ENCODE results near the gene SMIM10. TPM values are rescaled to one million over a fixed set of nuclear protein-coding genes. Genes with fewer than 3 reads are reported as not detected.

The SMIM10 gene
- total and polyA plus RNA-seq, 4 donors, result 4.0 to 6.6 (median 5.7) TPM

GRCh38 chrX:134997646-134998045, 6.9 kb downstream of the SMIM10 start:
- ATAC-seq (ENCODE audit: insufficient read depth, low FRiP score) (no peak), DNase-seq (no peak)
- 49 to 100% methylated on average over 1 of the region's 1 CpG for WGBS, 2 donors
- H3K4me1 ChIP-seq (ENCODE audit: control insufficient read depth in 5 of 5, insufficient read depth in 5 of 5, low read length in 5 of 5), result no peaks in the 10 kb centered on the region
- no peaks in the 10 kb centered on the region for H3K36me3 ChIP-seq (ENCODE audit: control insufficient read depth in 4 of 4, insufficient read depth in 4 of 4, low read length in 4 of 4)
- peaks cover 0 to 21% (median 5%) of the 10 kb centered on the region in 3 donors for H3K27me3 ChIP-seq (ENCODE audit: control insufficient read depth in 3 of 3, insufficient read depth in 3 of 3, low read length in 2 of 3)
- no peak overlapping the region for H3K4me3 ChIP-seq
- no peaks in the 10 kb centered on the region for H3K9me3 ChIP-seq (ENCODE audit: control insufficient read depth in 4 of 4, insufficient read depth in 3 of 4, low read length in 3 of 4)
- H3K27ac ChIP-seq (ENCODE audit: low read depth in 1 of 2, low read length in 1 of 2), result no peak overlapping the region
- no peak for TF ChIP-seq CTCF (IDR thresholded peaks at IDR 0.05; ENCODE audit: control extremely low read depth, extremely low read depth)
- no peak overlapping the region for H3K9ac ChIP-seq (ENCODE audit: insufficient read depth in 1 of 2, low read length in 2 of 2)

- Histone ChIP-seq H3K27me3 (ENCODE audit: control insufficient read depth in 3 of 3, insufficient read depth in 3 of 3, low read length in 2 of 3) (peaks cover 0 to 22% (median 5%) of the 10 kb centered on the region in 3 donors), H3K9ac (ENCODE audit: insufficient read depth in 1 of 2, low read length in 2 of 2) (no peak overlapping the region), H3K9me3 (ENCODE audit: control insufficient read depth in 4 of 4, insufficient read depth in 3 of 4, low read length in 3 of 4) (no peaks in the 10 kb centered on the region), H3K4me3 (no peak overlapping the region), H3K27ac (ENCODE audit: low read depth in 1 of 2, low read length in 1 of 2) (no peak overlapping the region), H3K4me1 (ENCODE audit: control insufficient read depth in 5 of 5, insufficient read depth in 5 of 5, low read length in 5 of 5) (no peaks in the 10 kb centered on the region), H3K36me3 (ENCODE audit: control insufficient read depth in 4 of 4, insufficient read depth in 4 of 4, low read length in 4 of 4) (no peaks in the 10 kb centered on the region)
- WGBS, 2 donors, result 85 to 94% methylated on average over 3 to 4 of the region's 4 CpGs
- no peak for ATAC-seq (ENCODE audit: insufficient read depth, low FRiP score)
- TF ChIP-seq CTCF (IDR thresholded peaks at IDR 0.05; ENCODE audit: control extremely low read depth, extremely low read depth), result no peak
- DNase-seq, result no peak
These were observed 7.5 kb downstream of the SMIM10 start for GRCh38 chrX:134998246-134998645.

- ATAC-seq (ENCODE audit: insufficient read depth, low FRiP score), result no peak
- TF ChIP-seq CTCF (IDR thresholded peaks at IDR 0.05; ENCODE audit: control extremely low read depth, extremely low read depth), result no peak
- no peak overlapping the region for H3K9ac ChIP-seq (ENCODE audit: insufficient read depth in 1 of 2, low read length in 2 of 2)
- no peaks in the 10 kb centered on the region for H3K36me3 ChIP-seq (ENCODE audit: control insufficient read depth in 4 of 4, insufficient read depth in 4 of 4, low read length in 4 of 4)
- no peaks in the 10 kb centered on the region for H3K4me1 ChIP-seq (ENCODE audit: control insufficient read depth in 5 of 5, insufficient read depth in 5 of 5, low read length in 5 of 5)
- H3K4me3 ChIP-seq, result no peak overlapping the region
- no peak overlapping the region for H3K27ac ChIP-seq (ENCODE audit: low read depth in 1 of 2, low read length in 1 of 2)
- 24 to 32% methylated on average over 4 of the region's 4 CpGs for WGBS, 2 donors
- peaks cover 0 to 2% (median 0%) of the 10 kb centered on the region in 4 donors for H3K9me3 ChIP-seq (ENCODE audit: control insufficient read depth in 4 of 4, insufficient read depth in 3 of 4, low read length in 3 of 4)
- peaks cover 0 to 22% (median 5%) of the 10 kb centered on the region in 3 donors for H3K27me3 ChIP-seq (ENCODE audit: control insufficient read depth in 3 of 3, insufficient read depth in 3 of 3, low read length in 2 of 3)
- peak in 2 of 3 donors; percentile 34 to 42 for DNase-seq
These were observed 8.7 kb downstream of the SMIM10 start for GRCh38 chrX:134999469-134999868.

- Histone ChIP-seq H3K4me1 (ENCODE audit: control insufficient read depth in 5 of 5, insufficient read depth in 5 of 5, low read length in 5 of 5) (no peaks in the 10 kb centered on the region), H3K9ac (ENCODE audit: insufficient read depth in 1 of 2, low read length in 2 of 2) (no peak overlapping the region), H3K9me3 (ENCODE audit: control insufficient read depth in 4 of 4, insufficient read depth in 3 of 4, low read length in 3 of 4) (peaks cover 0 to 2% (median 0%) of the 10 kb centered on the region in 4 donors), H3K27me3 (ENCODE audit: control insufficient read depth in 3 of 3, insufficient read depth in 3 of 3, low read length in 2 of 3) (peaks cover 0 to 22% (median 5%) of the 10 kb centered on the region in 3 donors), H3K36me3 (ENCODE audit: control insufficient read depth in 4 of 4, insufficient read depth in 4 of 4, low read length in 4 of 4) (no peaks in the 10 kb centered on the region), H3K27ac (ENCODE audit: low read depth in 1 of 2, low read length in 1 of 2) (peak overlapping the region in 1 of 2 donors; percentile 12), H3K4me3 (no peak overlapping the region)
- TF ChIP-seq CTCF (IDR thresholded peaks at IDR 0.05; ENCODE audit: control extremely low read depth, extremely low read depth), result no peak
- ATAC-seq (ENCODE audit: insufficient read depth, low FRiP score) (no peak), DNase-seq (no peak)
- 57 to 95% methylated on average over 1 of the region's 1 CpG for WGBS, 2 donors
These were observed 9.7 kb downstream of the SMIM10 start for GRCh38 chrX:135000516-135000915.

Measured in lung (tissue), 12 donors.